ENCODE measurements around the gene HOXC13.
A peak's percentile ranks its signal among the peaks of the same experiment; 100 is the strongest.

Gene HOXC13

DNA sequence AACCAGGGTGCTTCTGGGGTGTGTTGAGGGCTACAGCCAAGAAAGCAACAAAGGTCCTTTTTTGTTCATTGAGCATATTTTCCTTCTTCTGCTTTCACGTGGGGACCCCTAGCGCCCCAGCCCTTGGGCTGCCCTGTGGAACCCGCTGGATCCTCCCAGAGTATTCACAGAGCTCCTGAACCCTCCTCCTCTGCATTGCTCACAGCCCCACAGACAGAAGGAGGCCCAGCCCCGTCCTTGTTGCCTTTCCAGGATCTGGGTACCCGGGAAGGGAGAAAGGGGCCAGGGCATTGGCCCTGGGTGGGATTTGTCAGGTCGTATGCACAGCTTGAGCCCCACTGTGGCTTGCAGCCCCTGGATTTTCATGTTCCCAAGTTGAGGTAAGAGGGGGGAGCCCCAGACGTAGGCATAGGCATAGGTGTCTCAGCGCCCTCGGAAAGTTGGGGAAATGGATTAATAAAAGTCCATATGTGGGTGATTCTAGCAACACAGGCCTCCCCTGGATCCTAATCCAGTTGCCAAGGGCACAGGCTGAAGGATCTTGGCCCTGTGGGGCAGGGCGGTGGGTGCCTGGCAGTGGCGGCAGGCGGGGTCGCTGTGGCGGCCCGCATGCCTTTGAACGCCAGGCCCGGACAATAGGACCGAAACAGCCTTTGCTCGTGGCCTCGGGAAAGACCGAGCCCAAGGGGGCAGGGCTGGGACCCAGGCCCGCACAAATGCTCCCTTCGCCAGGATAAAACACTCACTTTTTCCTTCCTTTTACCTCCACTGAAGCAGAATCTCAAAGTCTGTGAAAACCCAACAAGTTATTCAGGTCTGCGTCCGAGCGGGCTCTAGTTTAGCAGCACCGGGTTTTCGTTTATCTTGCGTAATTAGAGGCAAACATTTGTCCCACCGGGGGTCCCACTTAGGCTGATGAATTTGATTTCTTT lies 43.3 kb downstream of the HOXC13 start:
- H3K4me3 ChIP-seq (ENCODE audit: low read length): no peak overlapping the region
- TF ChIP-seq, protein P1, sequence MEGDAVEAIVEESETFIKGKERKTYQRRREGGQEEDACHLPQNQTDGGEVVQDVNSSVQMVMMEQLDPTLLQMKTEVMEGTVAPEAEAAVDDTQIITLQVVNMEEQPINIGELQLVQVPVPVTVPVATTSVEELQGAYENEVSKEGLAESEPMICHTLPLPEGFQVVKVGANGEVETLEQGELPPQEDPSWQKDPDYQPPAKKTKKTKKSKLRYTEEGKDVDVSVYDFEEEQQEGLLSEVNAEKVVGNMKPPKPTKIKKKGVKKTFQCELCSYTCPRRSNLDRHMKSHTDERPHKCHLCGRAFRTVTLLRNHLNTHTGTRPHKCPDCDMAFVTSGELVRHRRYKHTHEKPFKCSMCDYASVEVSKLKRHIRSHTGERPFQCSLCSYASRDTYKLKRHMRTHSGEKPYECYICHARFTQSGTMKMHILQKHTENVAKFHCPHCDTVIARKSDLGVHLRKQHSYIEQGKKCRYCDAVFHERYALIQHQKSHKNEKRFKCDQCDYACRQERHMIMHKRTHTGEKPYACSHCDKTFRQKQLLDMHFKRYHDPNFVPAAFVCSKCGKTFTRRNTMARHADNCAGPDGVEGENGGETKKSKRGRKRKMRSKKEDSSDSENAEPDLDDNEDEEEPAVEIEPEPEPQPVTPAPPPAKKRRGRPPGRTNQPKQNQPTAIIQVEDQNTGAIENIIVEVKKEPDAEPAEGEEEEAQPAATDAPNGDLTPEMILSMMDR (IDR thresholded peaks at IDR 0.05; ENCODE audit: insufficient read depth, low read depth, low read length, missing control alignments): no peak
- DNase-seq (ENCODE audit: low read depth): no peak

DNA sequence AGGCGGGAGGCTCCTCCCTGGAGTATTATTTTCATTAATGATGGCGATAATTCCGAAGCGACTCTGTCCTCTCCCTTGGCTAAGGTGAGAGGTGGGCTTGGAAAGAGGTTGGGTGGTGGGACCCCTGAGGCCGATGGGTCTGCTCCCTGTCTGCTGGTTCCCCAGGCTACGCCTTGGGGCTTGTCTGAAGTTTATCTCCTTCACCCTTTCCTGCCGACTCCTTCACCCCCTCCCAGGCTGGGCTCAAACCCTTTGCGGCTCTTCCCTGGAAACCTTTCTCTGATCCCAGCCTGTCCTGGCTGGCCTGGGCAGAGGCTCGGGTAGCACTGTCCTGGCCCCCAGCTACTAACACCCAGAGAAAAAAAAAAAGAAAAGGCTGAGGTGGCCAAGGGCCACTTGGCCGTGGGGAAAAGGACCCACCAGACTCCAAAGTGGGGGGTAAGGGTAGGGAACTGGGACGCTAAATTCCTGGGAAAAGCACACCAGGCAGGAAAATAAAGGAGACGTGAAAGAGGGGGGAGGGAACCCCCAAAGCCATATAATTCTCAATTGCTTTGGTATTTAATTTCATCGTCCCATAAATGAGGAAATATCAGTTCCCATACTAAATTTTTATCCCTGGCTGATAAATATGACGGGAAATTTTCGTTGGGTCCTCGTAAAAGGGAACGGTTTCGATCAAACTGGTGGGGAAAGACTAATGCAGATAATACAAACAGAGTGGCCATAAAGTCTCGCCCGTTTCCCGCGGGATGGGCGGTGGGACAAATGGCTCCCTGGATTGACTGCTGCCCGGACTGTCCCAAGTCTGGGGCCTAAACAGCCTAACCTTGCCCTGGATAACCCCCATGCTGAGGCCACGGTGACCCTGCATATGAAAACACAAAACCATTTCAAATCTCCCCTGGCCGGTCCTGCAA lies 44.3 kb downstream of the HOXC13 start:
- DNase-seq (ENCODE audit: low read depth): no peak
- H3K4me3 ChIP-seq (ENCODE audit: low read length): no peak overlapping the region
- TF ChIP-seq, protein P1 (IDR thresholded peaks at IDR 0.05; ENCODE audit: insufficient read depth, low read depth, low read length, missing control alignments): no peak

DNA sequence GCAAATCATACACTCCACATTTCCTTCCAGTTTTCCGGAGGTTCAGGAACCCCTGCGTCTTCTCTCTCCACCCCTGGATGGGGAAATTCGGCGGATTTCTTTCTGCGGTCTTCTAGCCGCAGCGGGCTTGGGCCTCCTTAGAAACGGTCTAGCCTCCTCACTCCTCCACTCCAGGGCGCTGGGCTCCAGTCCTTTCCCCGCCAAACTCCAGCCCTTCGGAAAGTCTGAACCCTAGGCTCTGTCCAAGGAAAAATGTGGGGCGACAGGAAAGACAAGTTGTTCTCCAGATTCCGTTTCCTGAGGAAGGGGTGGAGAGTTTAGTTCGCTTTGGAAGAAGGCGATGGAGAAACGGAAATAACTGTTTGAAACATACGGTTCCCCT lies 44.9 kb downstream of the HOXC13 start:
- DNase-seq (ENCODE audit: low read depth): no peak
- TF ChIP-seq, protein P1 (IDR thresholded peaks at IDR 0.05; ENCODE audit: insufficient read depth, low read depth, low read length, missing control alignments): no peak
- H3K4me3 ChIP-seq (ENCODE audit: low read length): no peak overlapping the region

DNA sequence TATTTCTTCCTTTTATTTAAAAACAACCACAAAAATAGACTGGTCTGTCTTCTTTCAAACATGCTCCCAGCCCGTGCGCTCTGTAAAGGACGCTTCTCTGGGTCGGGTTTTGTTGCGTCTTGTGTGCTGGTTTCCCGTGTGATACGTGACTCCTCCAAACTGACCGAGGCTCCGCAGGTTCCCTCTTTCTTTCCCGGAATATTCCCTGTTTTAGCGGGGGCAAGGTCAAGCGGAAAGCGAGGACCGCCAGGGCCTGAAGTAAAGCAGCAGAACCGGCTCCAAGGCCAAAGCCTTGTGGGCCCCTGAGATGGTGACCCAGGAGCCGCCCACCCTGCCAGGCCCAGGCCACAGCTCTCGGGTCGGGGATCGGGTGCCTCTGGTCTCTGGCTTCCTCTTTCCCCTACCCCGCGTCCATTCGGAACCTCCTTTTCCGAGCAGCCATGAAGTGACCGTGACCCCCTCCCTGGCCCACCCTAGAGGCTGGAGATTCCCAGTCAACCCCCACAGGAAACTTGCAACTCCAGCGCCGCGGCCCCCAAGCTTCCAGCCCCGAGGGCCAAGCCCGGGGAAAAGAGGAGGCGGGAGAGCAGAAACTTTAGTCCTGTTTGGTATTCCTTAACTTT lies 45.4 kb downstream of the HOXC13 start:
- H3K4me3 ChIP-seq (ENCODE audit: low read length): no peak overlapping the region
- TF ChIP-seq, protein P1 (IDR thresholded peaks at IDR 0.05; ENCODE audit: insufficient read depth, low read depth, low read length, missing control alignments): no peak
- DNase-seq (ENCODE audit: low read depth): no peak

DNA sequence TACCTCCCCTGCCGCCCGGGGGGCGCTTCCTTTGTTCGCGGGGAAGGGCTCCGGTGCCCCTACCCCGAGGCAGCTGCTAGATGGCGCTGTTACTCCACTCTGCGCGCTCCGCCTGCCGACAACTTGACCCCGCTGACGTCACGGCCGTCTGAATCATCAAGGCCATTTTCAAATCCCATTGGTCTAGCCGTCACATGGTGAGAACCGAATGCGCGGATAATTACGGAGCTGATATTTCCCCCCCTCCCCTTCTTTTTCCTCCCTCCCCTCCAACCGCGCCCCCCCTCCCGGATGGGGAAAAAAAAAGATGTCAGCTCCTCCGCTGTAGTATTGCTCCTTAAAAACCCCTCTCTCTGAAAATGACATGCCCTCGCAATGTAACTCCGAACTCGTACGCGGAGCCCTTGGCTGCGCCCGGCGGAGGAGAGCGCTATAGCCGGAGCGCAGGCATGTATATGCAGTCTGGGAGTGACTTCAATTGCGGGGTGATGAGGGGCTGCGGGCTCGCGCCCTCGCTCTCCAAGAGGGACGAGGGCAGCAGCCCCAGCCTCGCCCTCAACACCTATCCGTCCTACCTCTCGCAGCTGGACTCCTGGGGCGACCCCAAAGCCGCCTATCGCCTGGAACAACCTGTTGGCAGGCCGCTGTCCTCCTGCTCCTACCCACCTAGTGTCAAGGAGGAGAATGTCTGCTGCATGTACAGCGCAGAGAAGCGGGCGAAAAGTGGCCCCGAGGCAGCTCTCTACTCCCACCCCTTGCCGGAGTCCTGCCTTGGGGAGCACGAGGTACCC lies 46.5 kb downstream of the HOXC13 start, which contains the start of gene HOXC10:
Gene HOXC10 (plus strand): TSS at position 246 of the 791 bp plus-strand sequence. CDS start 114 bp downstream, at position 360.
- TF ChIP-seq, protein P1 (IDR thresholded peaks at IDR 0.05; ENCODE audit: insufficient read depth, low read depth, low read length, missing control alignments): peak; percentile 45

DNA sequence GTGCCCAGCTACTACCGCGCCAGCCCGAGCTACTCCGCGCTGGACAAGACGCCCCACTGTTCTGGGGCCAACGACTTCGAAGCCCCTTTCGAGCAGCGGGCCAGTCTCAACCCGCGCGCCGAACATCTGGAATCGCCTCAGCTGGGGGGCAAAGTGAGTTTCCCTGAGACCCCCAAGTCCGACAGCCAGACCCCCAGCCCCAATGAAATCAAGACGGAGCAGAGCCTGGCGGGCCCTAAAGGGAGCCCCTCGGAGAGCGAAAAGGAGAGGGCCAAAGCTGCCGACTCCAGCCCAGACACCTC lies 47.0 kb downstream of the HOXC13 start:
- TF ChIP-seq, protein P1 (IDR thresholded peaks at IDR 0.05; ENCODE audit: insufficient read depth, low read depth, low read length, missing control alignments): no peak
- no peak for DNase-seq (ENCODE audit: low read depth)
- H3K4me3 ChIP-seq (ENCODE audit: low read length): no peak overlapping the region

More for the DNA sequence above, 46.5 kb downstream of the HOXC13 start, which contains the start of gene HOXC10:
- no peak within 1 kb of the TSS for H3K4me3 ChIP-seq (ENCODE audit: low read length)
- peak; percentile 71 for DNase-seq (ENCODE audit: low read depth)

Measured in epithelial cell of esophagus (primary cell).